PC-9 (cell line): ENCODE measurements around the gene ZNHIT2. TPM values are rescaled to one million over a fixed set of nuclear protein-coding genes. Genes with fewer than 3 reads are reported as not detected.
A peak's percentile ranks its signal among the peaks of the same experiment; 100 is the strongest.

Source experiments
- BruUV-seq: library from RNA; stranded (reverse); fragments of 400-500 nt; replicated peaks from 2 replicates; lab custom pipeline; 2021; lab: Mats Ljungman, UMichigan
- CTCF ChIA-PET: fragments of 300-600 bp; sonication (Branson Sonifier 250); formaldehyde crosslinking; loops from one replicate; lab custom pipeline; 2022; ENCODE audit warnings: antibody characterized with exemption; lab: Charles Lee
- POLR2A ChIA-PET: fragments of 300-600 bp; sonication (Branson Sonifier 250); formaldehyde crosslinking; loops from one replicate; lab custom pipeline; 2022; ENCODE audit warnings: antibody characterized with exemption; ENCODE audit not compliant: unreplicated experiment; lab: Charles Lee
- DNase-seq, 2 experiments: peaks; one replicate each; pipeline versions ENCODE4 v3.0.0 to v3.0.0-alpha.2; 2015 to 2022; ENCODE audit warnings: mixed read lengths in 1 of 2
- H2AFZ ChIP-seq: fragments of 200-600 bp; sonication (generic); 2 replicates; pipeline ENCODE4 v1.8.1; 2017; ENCODE audit warnings: antibody characterized with exemption
- H3F3A ChIP-seq: fragments of 200-600 bp; sonication (generic); 2 replicates; pipeline ENCODE4 v1.8.1; 2017; ENCODE audit warnings: antibody characterized with exemption, mild to moderate bottlenecking, low read depth; ENCODE audit not compliant: insufficient read depth
- H3K27ac ChIP-seq: fragments of 200-600 bp; sonication (generic); 2 replicates; pipeline ENCODE4 v1.6.1; 2016; ENCODE audit warnings: mixed run types
- H3K27me3 ChIP-seq: fragments of 200-600 bp; sonication (generic); 2 replicates; pipeline ENCODE4 v1.6.1; 2016; ENCODE audit warnings: low read depth, mixed run types; ENCODE audit not compliant: insufficient read depth
- H3K36me3 ChIP-seq: fragments of 200-600 bp; sonication (generic); 2 replicates; pipeline ENCODE4 v1.6.1; 2016; ENCODE audit warnings: low read depth, mixed run types
- H3K4me1 ChIP-seq: fragments of 200-600 bp; sonication (generic); replicated peaks from 2 replicates; pipeline ENCODE4 v1.6.1; 2016; ENCODE audit warnings: mixed run types; ENCODE audit not compliant: insufficient read depth
- H3K4me2 ChIP-seq: fragments of 200-600 bp; sonication (generic); 2 replicates; pipeline ENCODE4 v1.6.1; 2017; ENCODE audit warnings: mixed run types
- H3K4me3 ChIP-seq: fragments of 200-600 bp; sonication (generic); 2 replicates; pipeline ENCODE4 v1.6.1; 2016; ENCODE audit warnings: mixed run types
- H3K79me2 ChIP-seq: fragments of 200-600 bp; sonication (generic); 2 replicates; pipeline ENCODE4 v1.6.1; 2017; ENCODE audit warnings: low read depth, mixed run types
- H3K9me2 ChIP-seq: fragments of 200-600 bp; sonication (generic); 2 replicates; pipeline ENCODE4 v1.8.1; 2017; ENCODE audit warnings: mild to moderate bottlenecking; ENCODE audit not compliant: insufficient read depth
- H3K9me3 ChIP-seq: fragments of 200-600 bp; sonication (generic); 2 replicates; pipeline ENCODE4 v1.8.1; 2016; ENCODE audit warnings: low read depth; ENCODE audit not compliant: insufficient read depth
- H4K20me1 ChIP-seq: fragments of 200-600 bp; sonication (generic); 2 replicates; pipeline ENCODE4 v1.8.1; 2017; ENCODE audit not compliant: insufficient read depth
- EZH2 ChIP-seq: fragments of 200-600 bp; sonication (generic); IDR thresholded peaks from 2 replicates; pipeline ENCODE4 v1.8.0; 2017; ENCODE audit warnings: antibody characterized with exemption, low read depth
- intact Hi-C: fragments of 100-400 bp; cut with micrococcal nuclease; formaldehyde crosslinking; loops from one replicate; pipeline ENCODE4 v1.10.0; 2022; ENCODE audit not compliant: unreplicated experiment
- total RNA-seq: library from RNA; stranded (reverse); gene quantifications from 2 replicates; pipeline ENCODE4 v1.2.3, GENCODE V29; 2021
- TF ChIP-seq, protein P1 (sequence below): fragments of 200-600 bp; sonication (generic); conservative IDR thresholded peaks from 2 replicates; pipeline ENCODE4 v1.6.1; 2017; ENCODE audit warnings: mixed run types, antibody characterized with exemption, mild to moderate bottlenecking, moderate library complexity

The ZNHIT2 gene
- total RNA-seq, 1 experiment from 2014 or later: 13.7 TPM

DNA sequence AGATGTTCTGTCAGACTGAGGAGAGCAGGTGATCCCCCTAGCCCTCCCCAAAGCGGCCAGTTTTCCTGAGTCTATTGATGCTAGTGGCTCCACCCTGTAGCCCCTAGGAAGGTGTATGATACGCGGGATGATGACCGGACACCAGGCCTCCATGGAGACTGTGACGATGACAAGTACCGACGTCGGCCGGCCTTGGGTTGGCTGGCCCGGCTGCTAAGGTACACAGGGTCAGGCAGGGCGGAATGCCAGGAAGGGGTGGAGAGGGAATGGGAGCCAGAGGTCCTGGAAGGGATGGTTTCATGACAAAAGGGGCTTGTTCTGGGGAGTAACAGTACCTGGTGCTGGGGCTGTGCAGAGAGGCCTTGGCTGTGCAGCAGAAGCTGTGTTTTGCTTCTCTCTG lies 30.3 kb downstream of the ZNHIT2 start:
- no TSS peak for BruUV-seq
- Histone ChIP-seq H3K4me2 (no peak overlapping the region), H3F3A (peaks cover 18% of the 10 kb centered on the region; the same call in 1 of the 2 replicates), H3K27ac (no peak overlapping the region), H3K4me3 (no peak overlapping the region), H3K79me2 (peaks cover 35% of the 10 kb centered on the region), H3K9me3 (no peaks in the 10 kb centered on the region), H3K27me3 (no peaks in the 10 kb centered on the region), H3K9me2 (no peaks in the 10 kb centered on the region), H3K36me3 (peaks cover 13% of the 10 kb centered on the region), H4K20me1 (no peaks in the 10 kb centered on the region), H2AFZ (no peak overlapping the region), H3K4me1 (peaks cover 17% of the 10 kb centered on the region)
- intact Hi-C loops: no loop called here
- no peak for DNase-seq
- TF ChIP-seq, protein P1, sequence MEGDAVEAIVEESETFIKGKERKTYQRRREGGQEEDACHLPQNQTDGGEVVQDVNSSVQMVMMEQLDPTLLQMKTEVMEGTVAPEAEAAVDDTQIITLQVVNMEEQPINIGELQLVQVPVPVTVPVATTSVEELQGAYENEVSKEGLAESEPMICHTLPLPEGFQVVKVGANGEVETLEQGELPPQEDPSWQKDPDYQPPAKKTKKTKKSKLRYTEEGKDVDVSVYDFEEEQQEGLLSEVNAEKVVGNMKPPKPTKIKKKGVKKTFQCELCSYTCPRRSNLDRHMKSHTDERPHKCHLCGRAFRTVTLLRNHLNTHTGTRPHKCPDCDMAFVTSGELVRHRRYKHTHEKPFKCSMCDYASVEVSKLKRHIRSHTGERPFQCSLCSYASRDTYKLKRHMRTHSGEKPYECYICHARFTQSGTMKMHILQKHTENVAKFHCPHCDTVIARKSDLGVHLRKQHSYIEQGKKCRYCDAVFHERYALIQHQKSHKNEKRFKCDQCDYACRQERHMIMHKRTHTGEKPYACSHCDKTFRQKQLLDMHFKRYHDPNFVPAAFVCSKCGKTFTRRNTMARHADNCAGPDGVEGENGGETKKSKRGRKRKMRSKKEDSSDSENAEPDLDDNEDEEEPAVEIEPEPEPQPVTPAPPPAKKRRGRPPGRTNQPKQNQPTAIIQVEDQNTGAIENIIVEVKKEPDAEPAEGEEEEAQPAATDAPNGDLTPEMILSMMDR: no peak
- no peak for TF ChIP-seq EZH2
- POLR2A ChIA-PET: no interaction called here
- CTCF ChIA-PET: no interaction called here

DNA sequence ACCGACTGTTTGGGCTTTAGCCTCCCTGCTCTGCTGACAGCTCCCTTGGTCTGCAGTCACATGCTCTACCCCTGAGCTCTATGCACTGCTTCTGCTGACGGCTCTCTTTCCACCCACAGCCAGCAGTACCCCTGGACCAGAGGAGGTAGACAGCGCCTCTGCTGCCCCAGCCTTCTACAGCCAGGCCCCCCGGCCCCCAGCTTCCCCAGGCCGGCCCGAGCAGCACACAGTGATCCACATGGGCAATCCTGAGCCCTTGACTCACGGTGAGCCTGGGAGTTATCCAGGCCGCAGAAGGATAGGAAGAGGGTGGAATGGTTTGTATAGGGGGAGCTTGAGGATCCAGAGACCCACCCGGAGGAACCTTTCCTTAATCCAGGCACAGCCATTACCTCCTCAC lies 30.7 kb downstream of the ZNHIT2 start:
- no TSS peak for BruUV-seq
- DNase-seq: no peak
- H3K4me2 ChIP-seq: no peak overlapping the region
- no peak overlapping the region for H2AFZ ChIP-seq
- H3K9me2 ChIP-seq: no peaks in the 10 kb centered on the region
- TF ChIP-seq, protein P1: no peak
- TF ChIP-seq EZH2: no peak
- ChIA-PET CTCF (no interaction called here), POLR2A (interaction anchor here (0.6 kb wide), 1 partner anchor 71 kb away, joined by 5 read pairs; no protein-coding TSS in a partner anchor)
- H3K79me2 ChIP-seq: peaks cover 39% of the 10 kb centered on the region
- intact Hi-C loops: no loop called here
- H3F3A ChIP-seq: peaks cover 18% of the 10 kb centered on the region; the same call in 1 of the 2 replicates
- H3K27me3 ChIP-seq: no peaks in the 10 kb centered on the region
- H3K4me1 ChIP-seq: peaks cover 17% of the 10 kb centered on the region
- H3K4me3 ChIP-seq: no peak overlapping the region
- H3K36me3 ChIP-seq: peaks cover 13% of the 10 kb centered on the region
- no peaks in the 10 kb centered on the region for H3K9me3 ChIP-seq
- no peaks in the 10 kb centered on the region for H4K20me1 ChIP-seq
- no peak overlapping the region for H3K27ac ChIP-seq

DNA sequence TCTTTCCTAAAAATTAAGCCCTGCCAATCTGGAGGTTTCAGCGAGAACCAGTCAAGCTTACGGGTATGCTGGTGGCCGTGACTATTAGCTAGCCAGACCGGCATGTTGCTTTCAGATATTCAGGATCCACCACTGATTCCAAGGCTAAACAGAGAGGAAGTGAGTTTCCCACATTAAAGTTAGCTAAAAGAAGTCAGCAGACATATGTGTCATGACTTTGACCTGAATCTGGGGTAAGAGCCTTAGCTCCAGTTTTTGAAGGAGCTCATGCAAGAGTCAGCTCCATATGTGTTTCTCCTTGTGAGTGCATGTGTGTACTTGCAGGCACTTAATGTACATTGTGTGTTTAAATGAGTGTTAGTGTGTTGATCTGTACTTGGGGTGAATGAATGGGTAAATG lies 32.1 kb downstream of the ZNHIT2 start:
- peak overlapping the region; percentile 82; the same call in 1 of the 2 replicates for H3K4me3 ChIP-seq
- no peak for DNase-seq
- H3K27ac ChIP-seq: no peak overlapping the region
- BruUV-seq: no TSS peak
- no peaks in the 10 kb centered on the region for H3K9me3 ChIP-seq
- peaks cover 49% of the 10 kb centered on the region for H3K79me2 ChIP-seq
- POLR2A ChIA-PET: interaction anchor here (0.5 to 0.7 kb wide), 2 partner anchors 11 to 15 kb away, joined by 3 to 6 read pairs; no protein-coding TSS in a partner anchor
- peaks cover 17% of the 10 kb centered on the region for H3K4me1 ChIP-seq
- H3K36me3 ChIP-seq: peaks cover 17% of the 10 kb centered on the region
- peaks cover 18% of the 10 kb centered on the region for H3F3A ChIP-seq
- CTCF ChIA-PET: no interaction called here
- H2AFZ ChIP-seq: no peak overlapping the region
- intact Hi-C loops: no loop called here
- H3K27me3 ChIP-seq: no peaks in the 10 kb centered on the region
- TF ChIP-seq, protein P1: no peak
- TF ChIP-seq EZH2: no peak
- no peaks in the 10 kb centered on the region for H3K9me2 ChIP-seq
- peak overlapping the region; percentile 93 for H3K4me2 ChIP-seq
- no peaks in the 10 kb centered on the region for H4K20me1 ChIP-seq
